Brain microvascular endothelial cell (primary cell): ENCODE results near the gene GSC2.

Experiments
- DNase-seq: peaks from one replicate; pipeline ENCODE4 v3.0.0-alpha.2; 2020
- H3K27ac ChIP-seq: fragments of 250-450 bp; sonication (Bioruptor Pico); 2 replicates; pipeline ENCODE4 v1.5.1; 2020; ENCODE audit warnings: mild to moderate bottlenecking, moderate library complexity
- H3K27me3 ChIP-seq: fragments of 250-450 bp; sonication (Bioruptor Pico); replicated peaks from 2 replicates; pipeline ENCODE4 v1.5.1; 2020; ENCODE audit warnings: mild to moderate bottlenecking
- H3K36me3 ChIP-seq: fragments of 250-450 bp; sonication (Bioruptor Pico); replicated peaks from 2 replicates; pipeline ENCODE4 v1.5.1; 2020; ENCODE audit warnings: mild to moderate bottlenecking
- H3K4me3 ChIP-seq: 2 replicates; pipeline ENCODE4 v1.5.1; 2011; ENCODE audit warnings: low read depth, mild to moderate bottlenecking, control low read depth, low read length, moderate library complexity
- in situ Hi-C: cut with HindIII; loops from 2 replicates; pipeline ENCODE4 v1.10.0; 2017; ENCODE audit warnings: low sequenced_read_pairs, low pct_ligation_motif_present
- TF ChIP-seq, protein P1 (sequence below): IDR thresholded peaks from 2 replicates; pipeline ENCODE4 v1.5.1; 2011; ENCODE audit warnings: low read depth, mild to moderate bottlenecking, moderate library complexity, low read length, control low read depth, inconsistent platforms; ENCODE audit errors: missing control alignments

Gene GSC2

DNA sequence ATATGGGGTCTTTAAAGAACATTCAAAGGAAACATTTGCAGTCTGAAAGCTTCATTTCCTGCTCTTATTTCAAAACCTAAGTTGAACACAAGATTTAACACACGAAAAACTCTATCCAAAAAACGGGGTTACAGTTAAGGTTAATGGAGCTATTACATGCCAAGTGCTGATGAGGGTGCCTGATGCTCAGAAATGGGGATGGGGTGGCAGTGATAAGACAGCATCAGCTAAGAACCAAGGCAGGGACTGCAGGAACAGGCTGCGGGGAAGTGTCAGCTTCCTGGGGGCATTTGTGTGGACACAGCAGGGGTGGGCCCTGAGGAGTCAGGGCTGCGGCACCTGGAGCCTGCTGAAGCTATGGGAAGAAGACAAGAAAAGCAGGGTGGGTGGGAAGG is 40.0 kb downstream of the GSC2 start:
- no peak for DNase-seq
- H3K36me3 ChIP-seq: no peaks in the 10 kb centered on the region
- H3K4me3 ChIP-seq: no peak overlapping the region
- TF ChIP-seq, protein P1, sequence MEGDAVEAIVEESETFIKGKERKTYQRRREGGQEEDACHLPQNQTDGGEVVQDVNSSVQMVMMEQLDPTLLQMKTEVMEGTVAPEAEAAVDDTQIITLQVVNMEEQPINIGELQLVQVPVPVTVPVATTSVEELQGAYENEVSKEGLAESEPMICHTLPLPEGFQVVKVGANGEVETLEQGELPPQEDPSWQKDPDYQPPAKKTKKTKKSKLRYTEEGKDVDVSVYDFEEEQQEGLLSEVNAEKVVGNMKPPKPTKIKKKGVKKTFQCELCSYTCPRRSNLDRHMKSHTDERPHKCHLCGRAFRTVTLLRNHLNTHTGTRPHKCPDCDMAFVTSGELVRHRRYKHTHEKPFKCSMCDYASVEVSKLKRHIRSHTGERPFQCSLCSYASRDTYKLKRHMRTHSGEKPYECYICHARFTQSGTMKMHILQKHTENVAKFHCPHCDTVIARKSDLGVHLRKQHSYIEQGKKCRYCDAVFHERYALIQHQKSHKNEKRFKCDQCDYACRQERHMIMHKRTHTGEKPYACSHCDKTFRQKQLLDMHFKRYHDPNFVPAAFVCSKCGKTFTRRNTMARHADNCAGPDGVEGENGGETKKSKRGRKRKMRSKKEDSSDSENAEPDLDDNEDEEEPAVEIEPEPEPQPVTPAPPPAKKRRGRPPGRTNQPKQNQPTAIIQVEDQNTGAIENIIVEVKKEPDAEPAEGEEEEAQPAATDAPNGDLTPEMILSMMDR: no peak
- H3K27ac ChIP-seq: no peak overlapping the region
- in situ Hi-C loops: no loop called here
- no peaks in the 10 kb centered on the region for H3K27me3 ChIP-seq

DNA sequence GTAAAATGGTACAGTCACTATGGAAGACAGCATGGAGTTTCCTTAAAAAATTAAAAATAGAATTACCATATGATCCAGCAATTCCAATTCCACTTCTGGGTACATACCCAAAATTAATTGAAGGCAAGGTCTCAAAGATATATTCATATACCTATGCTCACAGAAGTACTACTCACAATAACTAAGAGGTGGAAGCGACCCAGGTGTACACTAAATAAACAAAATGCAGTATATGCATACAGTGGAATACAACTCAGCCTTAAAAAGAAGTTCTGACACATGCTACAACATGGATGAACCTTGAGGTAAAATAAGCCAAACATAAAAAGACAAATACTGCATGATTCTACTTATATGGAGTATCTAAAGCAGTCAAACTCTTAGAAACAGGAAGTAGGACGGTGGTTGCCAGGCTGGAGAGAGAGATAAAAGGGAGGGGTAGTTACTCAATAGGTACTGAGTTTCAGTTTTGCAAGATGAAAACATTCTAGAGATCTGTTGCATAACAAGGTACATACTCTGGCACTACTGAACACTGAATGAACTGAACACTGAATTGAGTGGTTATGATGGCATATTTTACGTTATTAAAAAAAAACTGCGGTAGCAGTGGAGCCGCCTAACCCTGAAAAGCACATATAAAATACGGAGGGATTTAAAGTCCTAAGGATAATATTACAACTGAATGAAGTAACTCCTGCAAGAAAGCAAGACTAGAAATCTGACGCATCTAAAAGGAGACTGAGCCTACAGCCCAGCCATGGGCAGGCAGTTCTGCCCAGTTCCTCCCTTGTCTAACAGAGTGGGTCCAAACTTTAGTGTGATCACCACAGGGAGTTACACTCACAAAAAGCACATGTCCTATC is 40.7 kb downstream of the GSC2 start:
- TF ChIP-seq, protein P1: no peak
- Histone ChIP-seq H3K27ac (peak overlapping the region; percentile 13), H3K27me3 (no peaks in the 10 kb centered on the region), H3K4me3 (no peak overlapping the region), H3K36me3 (no peaks in the 10 kb centered on the region)
- DNase-seq: no peak
- in situ Hi-C loops: no loop called here

DNA sequence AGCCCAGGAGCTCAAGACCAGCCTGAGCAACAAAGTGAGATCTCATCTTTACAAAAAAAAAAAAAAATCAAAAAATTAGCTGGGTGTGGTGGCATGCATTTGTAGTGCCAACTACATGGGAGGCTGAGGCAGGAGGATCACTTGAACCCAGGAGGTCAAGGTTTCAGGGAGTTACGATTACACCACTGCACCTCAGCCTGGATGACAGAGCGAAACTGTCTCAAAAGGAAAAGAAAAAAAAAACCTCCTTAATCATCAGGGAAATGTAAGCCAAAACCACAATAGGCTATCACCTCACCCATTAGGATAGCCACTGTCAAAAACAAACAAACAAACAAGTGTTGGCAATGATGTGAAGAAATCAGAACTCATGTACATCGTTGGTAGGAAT is 41.3 kb downstream of the GSC2 start:
- H3K27me3 ChIP-seq: no peaks in the 10 kb centered on the region
- no peak overlapping the region for H3K27ac ChIP-seq
- no peak overlapping the region for H3K4me3 ChIP-seq
- DNase-seq: no peak
- in situ Hi-C loops: no loop called here
- H3K36me3 ChIP-seq: no peaks in the 10 kb centered on the region
- TF ChIP-seq, protein P1: no peak

DNA sequence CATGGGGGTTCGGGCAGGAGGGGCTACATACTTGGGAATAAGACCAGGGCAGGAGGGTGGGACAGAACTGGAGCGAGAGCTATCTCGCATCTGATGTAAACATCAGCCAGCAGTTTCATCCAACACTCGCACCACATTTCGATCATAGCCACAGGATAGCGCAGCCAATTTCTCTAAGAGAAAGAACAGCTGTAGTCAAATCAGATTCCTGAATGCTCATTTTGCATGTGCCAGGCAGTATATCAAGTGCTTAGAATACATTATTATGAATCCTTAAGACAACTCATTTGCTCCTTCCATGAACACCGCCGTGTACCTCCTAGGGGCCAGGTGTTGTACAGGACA is 42.4 kb downstream of the GSC2 start:
- Histone ChIP-seq H3K27me3 (no peaks in the 10 kb centered on the region), H3K27ac (no peak overlapping the region), H3K4me3 (no peak overlapping the region), H3K36me3 (no peaks in the 10 kb centered on the region)
- in situ Hi-C loops: no loop called here
- DNase-seq: no peak
- TF ChIP-seq, protein P1: no peak

DNA sequence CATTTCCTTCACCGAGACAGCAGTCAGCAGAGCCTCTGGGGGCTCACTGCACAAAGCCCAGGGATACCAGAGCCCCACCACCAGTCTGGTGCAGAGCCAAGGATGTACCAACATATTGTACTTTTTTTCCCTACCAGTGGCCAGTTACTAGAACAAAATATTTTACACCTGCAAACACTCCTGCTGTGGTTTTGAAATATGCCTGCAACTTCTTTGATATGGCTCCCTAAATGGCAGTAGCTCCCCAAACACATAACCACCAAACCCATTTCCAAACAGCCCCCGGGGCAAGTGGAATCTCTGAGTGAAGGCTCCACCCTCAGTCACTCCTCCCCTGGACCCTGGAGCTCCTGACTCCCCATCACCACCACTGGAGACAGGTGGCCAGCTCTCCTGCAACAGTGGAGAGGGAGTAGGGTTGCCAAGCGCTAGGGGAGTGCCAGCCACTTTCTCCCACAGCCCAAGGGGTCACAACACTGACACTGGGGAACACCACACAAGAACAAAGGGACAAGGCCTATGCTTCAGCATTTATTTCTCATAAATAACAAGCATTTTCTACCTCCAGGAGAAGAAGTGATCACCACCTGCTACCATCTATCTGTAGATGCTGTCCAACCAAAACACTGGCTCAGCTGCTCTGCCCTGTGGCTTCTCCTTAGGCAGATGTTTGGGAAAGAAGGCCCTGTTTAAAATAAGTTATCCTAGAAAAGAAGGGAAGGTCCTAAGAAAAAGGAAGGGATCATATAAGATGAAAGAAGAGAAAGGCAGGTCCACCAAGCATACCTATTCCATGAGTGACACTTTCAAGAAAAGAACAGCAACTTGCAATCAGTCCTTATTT is 43.0 kb downstream of the GSC2 start:
- in situ Hi-C loops: no loop called here
- TF ChIP-seq, protein P1: no peak
- DNase-seq: no peak
- Histone ChIP-seq H3K36me3 (no peaks in the 10 kb centered on the region), H3K27me3 (no peaks in the 10 kb centered on the region), H3K4me3 (no peak overlapping the region), H3K27ac (no peak overlapping the region)
